Mesothelial cell of epicardium (in vitro differentiated cells): ENCODE results near the gene PARD3. TPM values are rescaled to one million over a fixed set of nuclear protein-coding genes. Genes with fewer than 3 reads are reported as not detected.

ENCODE experiments used
- DNase-seq, 2 experiments: peaks; one replicate each; pipeline ENCODE4 v3.0.0; 2021; ENCODE audit warnings: low spot score in 2 of 2; ENCODE audit not compliant: unreplicated experiment in 2 of 2
- H3K27ac Mint-ChIP-seq: 2 replicates; pipeline ENCODE4 v1.8.0; 2021; ENCODE audit warnings: mixed read lengths
- H3K27me3 Mint-ChIP-seq: 2 replicates; pipeline ENCODE4 v1.8.0; 2021; ENCODE audit warnings: low read depth, mixed read lengths
- H3K36me3 Mint-ChIP-seq: 2 replicates; pipeline ENCODE4 v1.8.0; 2021; ENCODE audit warnings: mixed read lengths
- H3K4me1 Mint-ChIP-seq: 2 replicates; pipeline ENCODE4 v1.8.0; 2021; ENCODE audit warnings: mixed read lengths
- H3K4me3 Mint-ChIP-seq: 2 replicates; pipeline ENCODE4 v1.8.0; 2021; ENCODE audit warnings: mild to moderate bottlenecking, moderate library complexity, mixed read lengths
- H3K9me3 Mint-ChIP-seq: 2 replicates; pipeline ENCODE4 v1.8.0; 2021; ENCODE audit warnings: mixed read lengths
- CTCF ChIP-seq: fragments of 200-600 bp; sonication (generic); IDR thresholded peaks from one replicate; pipeline ENCODE4 v1.5.0; 2021; ENCODE audit warnings: antibody characterized with exemption; ENCODE audit not compliant: unreplicated experiment
- total RNA-seq: library from RNA; stranded (reverse); gene quantifications from 3 replicates; pipeline ENCODE4 v1.2.1, GENCODE V29; 2021

Gene PARD3
- total RNA-seq, 1 donor from 2014 or later = 73.2 TPM

- no peak for DNase-seq
- Mint-ChIP-seq H3K27ac (no peak overlapping the region), H3K9me3 (no peaks in the 10 kb centered on the region), H3K27me3 (no peaks in the 10 kb centered on the region), H3K4me1 (peaks cover 28% of the 10 kb centered on the region), H3K36me3 (no peaks in the 10 kb centered on the region), H3K4me3 (no peak overlapping the region)
- no peak for TF ChIP-seq CTCF
These were observed 563.9 kb downstream of the PARD3 start for GRCh38 chr10:34251177-34251576.

GRCh38 chr10:34250722-34251121 is 564.4 kb downstream of the PARD3 start:
- Mint-ChIP-seq H3K4me1 (peaks cover 28% of the 10 kb centered on the region), H3K36me3 (no peaks in the 10 kb centered on the region), H3K4me3 (no peak overlapping the region), H3K9me3 (no peaks in the 10 kb centered on the region), H3K27me3 (no peaks in the 10 kb centered on the region), H3K27ac (no peak overlapping the region)
- no peak for TF ChIP-seq CTCF
- no peak for DNase-seq

GRCh38 chr10:34249634-34250033 is 565.5 kb downstream of the PARD3 start:
- Mint-ChIP-seq H3K27me3 (no peaks in the 10 kb centered on the region), H3K27ac (no peak overlapping the region), H3K9me3 (no peaks in the 10 kb centered on the region), H3K4me1 (peaks cover 24% of the 10 kb centered on the region), H3K36me3 (no peaks in the 10 kb centered on the region), H3K4me3 (no peak overlapping the region)
- no peak for DNase-seq
- TF ChIP-seq CTCF = no peak

- DNase-seq = no peak
- no peak overlapping the region for H3K27ac Mint-ChIP-seq
- no peak overlapping the region for H3K4me3 Mint-ChIP-seq
- peaks cover 4% of the 10 kb centered on the region for H3K36me3 Mint-ChIP-seq
- no peak for TF ChIP-seq CTCF
- peaks cover 24% of the 10 kb centered on the region for H3K4me1 Mint-ChIP-seq
- H3K27me3 Mint-ChIP-seq = no peaks in the 10 kb centered on the region
- no peaks in the 10 kb centered on the region for H3K9me3 Mint-ChIP-seq
These were observed 567.5 kb downstream of the PARD3 start for GRCh38 chr10:34247560-34247959.

- no peak for TF ChIP-seq CTCF
- no peak overlapping the region for H3K4me3 Mint-ChIP-seq
- H3K27me3 Mint-ChIP-seq = no peaks in the 10 kb centered on the region
- H3K4me1 Mint-ChIP-seq = peaks cover 17% of the 10 kb centered on the region
- peak overlapping the region; percentile 18 for H3K27ac Mint-ChIP-seq
- peaks cover 3% of the 10 kb centered on the region for H3K9me3 Mint-ChIP-seq
- peaks cover 20% of the 10 kb centered on the region for H3K36me3 Mint-ChIP-seq
- no peak for DNase-seq
These were observed 570.2 kb downstream of the PARD3 start for GRCh38 chr10:34244756-34245484.
